Left lung (tissue), 10 donors: ENCODE data around the gene SMAD5. TPM values are rescaled to one million over a fixed set of nuclear protein-coding genes. Genes with fewer than 3 reads are reported as not detected.

Source experiments
- ATAC-seq: fragments of 200-7000 bp; cut with Tn5 transposase; one replicate; pipeline ENCODE4 v1.9.1; 2020; ENCODE audit warnings: moderate library complexity
- DNase-seq, 4 donors: peaks; one replicate each; pipeline ENCODE4 v3.0.0-alpha.2; 2013 to 2020
- H3K27ac ChIP-seq, 2 donors: fragments of 200-600 bp; sonication (generic) in 1 of 2; one replicate each; pipeline versions ENCODE4 v1.5.0 to v1.8.0; 2020 to 2021
- H3K27me3 ChIP-seq, 2 donors: fragments of 200-600 bp; sonication (generic) in 1 of 2; one replicate each; pipeline versions ENCODE4 v1.5.0 to v1.8.0; 2020 to 2021
- H3K36me3 ChIP-seq, 2 donors: fragments of 200-600 bp; sonication (generic) in 1 of 2; one replicate each; pipeline versions ENCODE4 v1.5.0 to v1.8.0; 2020 to 2021
- H3K4me1 ChIP-seq, 2 donors: fragments of 200-600 bp; one replicate each; pipeline ENCODE4 v1.8.0; 2021
- H3K4me3 ChIP-seq, 2 donors: fragments of 200-600 bp; sonication (generic) in 1 of 2; one replicate each; pipeline versions ENCODE4 v1.5.0 to v1.8.0; 2020 to 2021; ENCODE audit warnings: mild to moderate bottlenecking in 1 of 2
- H3K9me3 ChIP-seq, 2 donors: fragments of 200-600 bp; sonication (generic) in 1 of 2; one replicate each; pipeline versions ENCODE4 v1.5.0 to v1.8.0; 2020 to 2021
- intact Hi-C, 2 donors: fragments of 100-400 bp; cut with DNase I; formaldehyde crosslinking; loops; one replicate each; pipeline versions ENCODE4 v1.11.2 to v1.14.2; 2022
- polyA plus RNA-seq, 6 donors: library from polyadenylated mRNA; unstranded; fragments of 120-200 nt; gene quantifications; one replicate each; pipeline ENCODE4 v1.2.1, GENCODE V29; 2013; ENCODE audit not compliant: insufficient read length in 6 of 6
- total RNA-seq, 2 donors: library from RNA; stranded (reverse); fragmentation: NEBNext Ultra II Directional; extraction: Animal tissue kit (Norgen Biotek cat#: 25700); gene quantifications; one replicate each; pipeline ENCODE4 v1.2.1, GENCODE V29; 2021
- TF ChIP-seq, protein P1 (sequence below), 2 donors: fragments of 200-600 bp; sonication (generic) in 1 of 2; IDR thresholded peaks; one replicate each; pipeline versions ENCODE4 v1.5.0 to v1.8.0; 2021; ENCODE audit warnings: antibody characterized with exemption in 2 of 2
- donor health status: DM: no; HTN: yes; CAD: no.
- donor health status: DM: no; HTN: no; CAD: no.

Gene SMAD5
- total and polyA plus RNA-seq, 8 donors: 54.7 to 83.5 (median 73.6) TPM

GRCh38 chr5:136192015-136192525 lies 59.4 kb downstream of the SMAD5 start:
- intact Hi-C loops: no loop called here
- Histone ChIP-seq H3K27ac (no peak overlapping the region), H3K4me3 (peak overlapping the region in 1 of 2 donors; percentile 9), H3K27me3 (peaks cover 30 to 75% of the 10 kb centered on the region in 2 donors), H3K4me1 (peaks cover 9 to 22% of the 10 kb centered on the region in 2 donors), H3K36me3 (peaks cover 0 to 10% of the 10 kb centered on the region in 2 donors), H3K9me3 (no peaks in the 10 kb centered on the region)
- DNase-seq: peak in 1 of 4 donors; percentile 16
- ATAC-seq: peak; percentile 33
- TF ChIP-seq, protein P1, sequence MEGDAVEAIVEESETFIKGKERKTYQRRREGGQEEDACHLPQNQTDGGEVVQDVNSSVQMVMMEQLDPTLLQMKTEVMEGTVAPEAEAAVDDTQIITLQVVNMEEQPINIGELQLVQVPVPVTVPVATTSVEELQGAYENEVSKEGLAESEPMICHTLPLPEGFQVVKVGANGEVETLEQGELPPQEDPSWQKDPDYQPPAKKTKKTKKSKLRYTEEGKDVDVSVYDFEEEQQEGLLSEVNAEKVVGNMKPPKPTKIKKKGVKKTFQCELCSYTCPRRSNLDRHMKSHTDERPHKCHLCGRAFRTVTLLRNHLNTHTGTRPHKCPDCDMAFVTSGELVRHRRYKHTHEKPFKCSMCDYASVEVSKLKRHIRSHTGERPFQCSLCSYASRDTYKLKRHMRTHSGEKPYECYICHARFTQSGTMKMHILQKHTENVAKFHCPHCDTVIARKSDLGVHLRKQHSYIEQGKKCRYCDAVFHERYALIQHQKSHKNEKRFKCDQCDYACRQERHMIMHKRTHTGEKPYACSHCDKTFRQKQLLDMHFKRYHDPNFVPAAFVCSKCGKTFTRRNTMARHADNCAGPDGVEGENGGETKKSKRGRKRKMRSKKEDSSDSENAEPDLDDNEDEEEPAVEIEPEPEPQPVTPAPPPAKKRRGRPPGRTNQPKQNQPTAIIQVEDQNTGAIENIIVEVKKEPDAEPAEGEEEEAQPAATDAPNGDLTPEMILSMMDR (IDR thresholded peaks at IDR 0.05): no peak

DNA sequence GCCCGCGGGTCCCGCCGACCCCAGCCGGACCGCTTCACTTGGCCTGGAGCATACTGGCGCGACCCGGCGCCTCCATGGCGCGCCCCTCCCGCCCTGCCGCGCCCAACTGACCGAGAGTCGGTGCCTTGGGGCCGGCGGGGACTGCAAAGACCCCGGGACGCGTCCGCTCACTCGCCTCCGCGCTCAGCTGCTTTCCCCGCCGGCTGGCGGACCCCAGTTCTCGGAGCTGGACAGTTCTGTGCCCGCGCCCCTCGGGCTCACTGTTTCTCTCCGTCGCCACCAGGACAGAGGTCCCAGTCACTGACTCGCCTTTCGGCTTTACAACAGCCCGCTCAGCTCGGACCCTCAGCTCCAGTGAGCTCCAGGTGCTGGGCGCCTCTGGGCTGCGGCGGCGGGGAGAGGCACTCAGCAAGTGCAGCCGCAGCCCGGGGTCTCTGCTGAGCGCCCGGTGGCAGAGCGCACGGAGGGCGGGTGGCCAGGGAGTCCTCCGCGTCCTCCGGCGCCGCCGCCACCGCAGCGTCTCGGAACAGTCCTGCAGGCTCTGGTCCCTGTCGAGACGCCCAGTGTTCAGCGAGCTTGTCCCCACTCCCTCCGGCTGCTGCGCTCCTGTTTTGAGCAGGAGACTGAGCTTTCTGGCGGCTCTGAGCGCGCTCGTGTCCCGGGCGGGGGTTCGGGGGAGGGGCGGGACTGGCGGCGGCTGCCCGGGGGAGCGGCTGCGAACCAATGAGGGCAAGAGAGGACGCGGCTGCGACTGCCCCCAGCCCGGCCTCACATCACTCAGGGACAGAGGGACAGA lies 60.1 kb downstream of the SMAD5 start, which contains the start of gene SMIM32:
Gene SMIM32, minus strand, starts transcription at position 637 of the 796 bp plus-strand sequence. CDS start 638 bp downstream, outside the sequence.
- H3K27me3 ChIP-seq: peaks cover 30 to 79% of the 10 kb centered on the region in 2 donors
- intact Hi-C loops: no loop called here
- no peaks in the 10 kb centered on the region for H3K9me3 ChIP-seq
- H3K4me1 ChIP-seq: peaks cover 9 to 22% of the 10 kb centered on the region in 2 donors
- DNase-seq (peak in 1 of 4 donors; percentile 33), ATAC-seq (peak; percentile 31)
- no peak within 1 kb of the TSS for H3K27ac ChIP-seq
- TF ChIP-seq, protein P1 (IDR thresholded peaks at IDR 0.05): no peak
- H3K4me3 ChIP-seq: peak within 1 kb of the TSS in 1 of 2 donors; percentile 9
- peaks cover 0 to 6% of the 10 kb centered on the region in 2 donors for H3K36me3 ChIP-seq

DNA sequence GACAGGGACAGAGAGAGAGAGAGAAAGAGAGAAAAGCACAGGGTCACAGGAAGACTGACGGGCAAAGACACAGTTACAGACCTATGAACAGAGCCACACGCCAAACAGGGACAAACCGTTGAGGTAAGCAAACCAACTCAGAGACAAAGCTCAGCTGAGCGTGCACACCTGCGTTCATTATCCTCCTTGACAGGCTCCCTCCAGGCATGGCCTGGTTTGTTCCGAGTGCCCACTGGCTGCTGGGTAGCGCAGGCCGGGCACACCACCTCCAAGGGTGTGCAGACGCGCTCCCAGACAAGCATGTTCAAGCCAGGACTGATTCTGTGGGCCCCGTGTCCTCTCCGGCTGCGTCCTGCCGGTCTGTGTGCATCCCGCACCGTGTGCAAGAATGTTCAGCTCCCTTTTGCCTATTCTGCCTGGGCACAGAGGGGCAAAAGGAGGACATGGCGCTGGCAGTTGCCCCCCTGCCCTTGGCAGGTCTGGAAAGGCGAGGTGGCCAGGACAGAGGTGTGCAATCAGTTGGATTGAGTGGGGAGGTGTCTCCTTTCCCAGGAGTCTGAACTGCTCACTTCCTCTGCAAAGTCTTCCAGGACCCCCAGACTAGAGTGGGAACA lies 60.8 kb downstream of the SMAD5 start:
- H3K36me3 ChIP-seq: peaks cover 0 to 5% of the 10 kb centered on the region in 2 donors
- peaks cover 9 to 22% of the 10 kb centered on the region in 2 donors for H3K4me1 ChIP-seq
- H3K27ac ChIP-seq: no peak overlapping the region
- DNase-seq: no peak
- TF ChIP-seq, protein P1 (IDR thresholded peaks at IDR 0.05): no peak
- H3K9me3 ChIP-seq: no peaks in the 10 kb centered on the region
- no peak for ATAC-seq
- peaks cover 30 to 79% of the 10 kb centered on the region in 2 donors for H3K27me3 ChIP-seq
- intact Hi-C loops: no loop called here
- no peak overlapping the region for H3K4me3 ChIP-seq

DNA sequence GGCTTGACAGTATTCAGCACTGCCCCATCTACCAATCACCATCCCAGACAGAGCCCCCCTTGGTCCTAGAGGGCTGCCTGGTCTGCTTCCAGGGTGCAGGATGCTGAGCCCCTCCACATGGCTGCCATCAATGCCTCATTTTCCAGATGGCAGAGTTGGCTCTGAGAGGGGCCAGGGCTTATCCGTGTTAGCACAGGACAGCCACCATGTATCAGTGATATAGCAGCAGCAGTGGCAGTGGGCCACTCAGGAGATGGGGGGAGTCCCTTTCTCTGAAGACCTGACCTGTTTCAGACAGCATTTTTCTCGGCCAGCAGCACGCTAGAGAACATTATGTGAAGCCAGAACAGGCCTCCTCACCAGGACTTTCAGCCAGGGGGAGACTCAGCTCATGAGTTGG lies 61.9 kb downstream of the SMAD5 start:
- no peak overlapping the region for H3K4me3 ChIP-seq
- H3K4me1 ChIP-seq: peaks cover 9 to 22% of the 10 kb centered on the region in 2 donors
- H3K9me3 ChIP-seq: no peaks in the 10 kb centered on the region
- no peak for DNase-seq
- TF ChIP-seq, protein P1 (IDR thresholded peaks at IDR 0.05): no peak
- ATAC-seq: no peak
- H3K27ac ChIP-seq: no peak overlapping the region
- intact Hi-C loops: no loop called here
- H3K27me3 ChIP-seq: peaks cover 30 to 90% of the 10 kb centered on the region in 2 donors
- no peaks in the 10 kb centered on the region for H3K36me3 ChIP-seq
